ENCODE results near the gene MICAL3.
"Not testable (repeated sequence)": the region's sequence is repeated elsewhere in the genome, so short reads cannot be mapped to it uniquely, and the experiment has no call there.

Gene MICAL3

DNA sequence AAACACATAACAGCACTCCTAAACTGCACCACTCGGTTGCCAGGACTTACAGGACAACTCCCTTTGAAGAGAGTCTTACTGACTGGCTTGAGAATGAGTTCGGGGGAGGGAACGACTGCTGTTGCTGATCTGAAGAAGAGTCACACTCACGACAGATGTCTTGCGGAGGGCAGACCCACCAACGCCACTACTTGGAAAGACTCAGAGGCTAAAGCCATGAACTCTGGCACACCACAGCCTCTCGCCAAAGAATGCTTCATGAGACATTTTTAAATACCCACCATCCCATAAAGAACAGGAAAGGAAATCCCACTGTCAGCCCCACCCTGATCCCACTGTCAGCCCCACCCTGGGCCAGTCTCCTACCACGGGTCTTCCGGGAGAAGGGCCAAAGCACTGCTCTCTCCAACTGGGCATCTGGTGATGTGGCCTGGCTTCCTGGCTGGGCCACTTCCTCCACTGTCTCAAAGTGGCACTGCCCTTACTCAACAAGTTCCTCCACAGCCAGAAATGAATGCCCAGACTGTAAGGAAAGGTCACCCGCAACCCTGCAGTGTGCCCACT, 73.6 kb downstream of the MICAL3 start:
- no peak for DNase-seq

DNA sequence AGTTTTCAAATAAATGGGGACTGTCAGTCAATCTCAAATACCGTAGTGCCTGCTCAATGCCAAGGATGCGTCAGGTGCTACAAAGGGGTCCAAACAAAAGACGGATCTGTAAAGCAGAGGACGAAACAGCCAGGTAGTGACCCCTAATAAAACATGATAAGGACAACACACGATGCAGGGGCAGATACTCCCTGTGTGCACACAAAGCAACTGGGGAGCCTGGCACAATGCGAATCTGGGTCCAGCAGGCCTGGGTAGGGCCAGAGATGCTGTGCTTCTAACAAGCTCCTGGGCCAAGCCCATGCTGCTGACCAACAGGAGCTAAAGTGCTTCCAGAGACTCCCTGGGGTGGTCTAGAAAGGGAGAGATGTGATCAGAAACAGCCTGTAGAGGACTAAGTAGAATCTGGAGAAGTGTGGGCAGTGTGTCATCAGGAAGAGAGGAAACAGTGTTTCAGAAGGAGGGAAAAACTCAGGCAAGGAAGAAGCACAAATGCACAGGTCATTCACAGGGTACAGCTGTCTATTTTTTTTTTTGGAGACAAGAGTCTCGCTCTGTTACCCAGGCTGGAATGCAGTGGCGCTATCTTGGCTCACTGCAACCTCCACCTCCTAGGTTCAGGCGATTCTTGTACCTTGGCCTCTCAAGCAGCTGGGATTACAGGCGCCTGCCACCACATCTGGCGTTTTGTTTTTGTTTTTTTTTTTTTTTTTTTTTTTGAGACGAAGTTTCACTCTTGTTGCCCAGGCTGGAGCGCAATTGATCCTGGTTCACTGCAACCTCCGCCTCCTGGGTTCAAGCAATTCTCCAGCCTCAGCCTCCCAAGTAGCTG, 74.5 kb downstream of the MICAL3 start:
- no peak for DNase-seq

DNA sequence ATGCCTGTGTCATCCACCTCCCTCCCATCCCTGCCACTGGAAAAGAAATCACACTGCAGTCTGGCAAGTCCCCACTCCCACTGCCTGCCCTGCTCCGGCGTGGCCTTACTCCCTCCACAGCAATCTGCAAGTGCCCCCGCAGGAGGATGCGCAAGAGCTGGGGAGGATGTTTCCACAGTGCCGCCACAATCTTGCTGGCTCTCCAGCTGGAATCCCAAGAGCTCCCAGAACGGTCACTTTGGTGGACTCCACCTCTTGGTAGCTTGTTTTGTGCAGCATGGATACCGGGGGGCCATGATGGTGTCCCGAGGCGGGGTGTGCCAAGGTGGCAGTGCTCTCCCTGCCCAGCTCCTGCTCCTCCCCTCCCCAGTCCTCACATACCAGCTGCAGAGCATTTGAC, 76.3 kb downstream of the MICAL3 start:
- no peak for DNase-seq

DNA sequence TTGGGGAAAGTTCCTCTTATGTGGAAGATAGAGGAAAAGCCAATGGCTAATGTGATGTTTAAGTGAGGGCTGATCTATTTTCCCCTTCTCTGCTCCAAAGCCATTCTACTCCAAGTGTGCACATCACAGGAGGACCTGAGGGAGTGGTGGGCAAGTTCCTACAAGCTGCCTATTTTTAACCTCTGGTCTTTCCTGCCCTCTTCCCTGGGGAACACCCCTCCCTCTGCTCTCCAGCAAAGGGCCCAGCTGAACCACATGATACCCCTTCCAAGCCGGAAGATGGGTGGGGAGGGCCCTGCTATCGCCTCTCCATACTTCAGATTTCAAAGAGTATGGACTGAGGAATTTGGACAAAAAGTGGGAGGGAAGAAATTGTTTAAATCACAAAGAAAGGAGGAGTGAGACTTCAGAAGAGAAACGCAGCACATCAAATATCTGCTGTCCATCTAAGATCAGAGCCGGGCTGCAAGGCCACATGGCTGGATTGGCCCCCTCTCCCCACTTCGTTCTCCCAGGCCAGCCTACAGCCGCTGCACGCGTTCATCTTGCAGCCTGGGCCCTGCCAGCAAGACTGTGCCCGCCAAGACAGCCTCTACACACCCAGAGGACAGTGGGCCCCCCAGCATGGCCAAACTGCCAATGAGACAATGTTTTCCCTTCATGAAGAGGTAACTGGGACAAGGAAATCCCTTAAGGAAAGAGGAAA, 77.5 kb downstream of the MICAL3 start:
- no peak for DNase-seq

DNA sequence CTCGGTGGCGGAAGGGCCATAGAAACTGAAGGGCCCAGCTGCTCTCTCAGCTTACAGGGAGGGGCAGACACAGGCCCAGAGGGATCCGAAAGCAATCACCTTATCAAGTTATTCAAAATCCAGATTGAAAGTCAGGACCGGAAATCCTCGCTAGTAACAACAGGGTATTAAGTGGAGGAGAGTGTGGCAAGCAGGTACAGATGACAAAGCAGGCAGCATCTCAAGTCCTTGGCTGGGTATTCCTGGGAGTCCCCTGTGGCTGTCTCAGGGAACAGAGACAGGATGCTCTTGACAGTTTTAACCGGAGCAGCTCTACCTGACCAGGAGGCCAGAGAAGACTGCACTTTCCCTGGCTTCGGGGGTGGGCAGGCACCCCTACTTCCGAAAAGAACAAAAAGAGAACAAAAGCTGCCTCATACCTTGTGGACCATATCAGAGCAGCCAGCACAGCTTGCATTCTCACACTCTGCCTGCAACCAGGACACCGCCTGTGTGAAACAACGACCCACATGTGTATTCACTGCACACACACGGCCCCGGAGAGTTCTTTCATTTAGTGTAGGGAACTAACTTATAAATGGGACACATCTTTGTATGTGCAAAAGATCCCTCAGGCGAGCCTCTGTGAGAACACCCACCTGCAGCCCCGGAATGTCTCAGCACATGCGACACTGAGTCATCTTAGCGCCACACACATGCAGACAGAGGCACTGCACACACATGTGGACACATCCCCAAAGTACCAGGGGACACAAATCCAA, 78.3 kb downstream of the MICAL3 start:
- DNase-seq, result no peak

DNA sequence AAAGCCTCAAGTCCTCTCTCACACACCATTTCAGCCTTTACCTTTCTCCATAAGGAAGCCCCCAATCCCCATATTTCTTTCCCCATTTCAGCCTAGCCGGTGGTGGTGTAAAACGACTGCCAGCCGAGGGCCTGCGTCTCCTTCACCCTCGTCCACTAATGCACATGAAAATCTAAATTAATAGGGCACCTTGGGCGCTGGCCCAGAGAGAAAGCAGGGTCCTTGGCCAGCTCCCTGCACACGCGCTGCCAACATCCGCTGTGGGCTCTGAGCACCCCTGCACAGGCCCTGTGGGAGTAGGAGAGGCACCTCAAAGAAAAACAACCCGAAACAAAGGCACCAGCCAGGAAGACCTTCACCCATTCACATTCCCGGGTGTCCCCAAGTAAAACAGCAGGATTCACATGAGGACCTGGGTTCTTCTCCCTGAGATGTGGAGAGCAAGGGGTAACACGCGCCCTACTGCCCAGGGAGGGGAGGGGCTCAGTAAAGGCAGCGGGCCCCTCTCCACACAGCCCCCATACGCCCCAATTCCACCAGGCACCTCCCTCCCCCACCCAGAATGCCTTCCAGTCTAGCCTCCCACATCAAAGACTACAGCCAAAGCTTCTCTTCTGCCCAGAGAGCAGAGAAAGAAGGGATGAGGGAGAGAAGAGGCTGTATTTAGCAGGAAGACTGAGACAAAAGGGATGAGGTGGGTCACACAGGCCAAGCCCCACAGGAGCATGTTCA, 79.0 kb downstream of the MICAL3 start:
- DNase-seq, result no peak

DNA sequence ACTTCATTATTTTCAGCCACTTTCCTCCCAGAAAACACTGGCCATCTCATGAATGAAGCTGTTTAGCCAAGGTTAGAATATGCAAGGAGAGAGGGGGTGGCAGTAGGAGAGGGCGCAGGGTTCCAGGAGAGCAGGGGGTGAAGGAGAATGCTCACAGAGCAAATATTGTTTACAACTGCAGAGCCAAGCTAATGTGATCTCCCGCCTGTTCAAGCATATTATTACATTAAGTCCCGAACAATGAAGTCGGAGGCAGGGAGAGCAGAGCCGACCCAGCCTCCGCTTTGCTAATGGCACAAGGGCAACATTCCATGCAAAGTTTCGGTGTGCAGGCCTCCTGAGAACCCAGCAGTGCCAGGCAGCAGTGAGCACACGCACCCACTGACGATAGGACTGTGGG, 80.1 kb downstream of the MICAL3 start:
- DNase-seq, result no peak

DNA sequence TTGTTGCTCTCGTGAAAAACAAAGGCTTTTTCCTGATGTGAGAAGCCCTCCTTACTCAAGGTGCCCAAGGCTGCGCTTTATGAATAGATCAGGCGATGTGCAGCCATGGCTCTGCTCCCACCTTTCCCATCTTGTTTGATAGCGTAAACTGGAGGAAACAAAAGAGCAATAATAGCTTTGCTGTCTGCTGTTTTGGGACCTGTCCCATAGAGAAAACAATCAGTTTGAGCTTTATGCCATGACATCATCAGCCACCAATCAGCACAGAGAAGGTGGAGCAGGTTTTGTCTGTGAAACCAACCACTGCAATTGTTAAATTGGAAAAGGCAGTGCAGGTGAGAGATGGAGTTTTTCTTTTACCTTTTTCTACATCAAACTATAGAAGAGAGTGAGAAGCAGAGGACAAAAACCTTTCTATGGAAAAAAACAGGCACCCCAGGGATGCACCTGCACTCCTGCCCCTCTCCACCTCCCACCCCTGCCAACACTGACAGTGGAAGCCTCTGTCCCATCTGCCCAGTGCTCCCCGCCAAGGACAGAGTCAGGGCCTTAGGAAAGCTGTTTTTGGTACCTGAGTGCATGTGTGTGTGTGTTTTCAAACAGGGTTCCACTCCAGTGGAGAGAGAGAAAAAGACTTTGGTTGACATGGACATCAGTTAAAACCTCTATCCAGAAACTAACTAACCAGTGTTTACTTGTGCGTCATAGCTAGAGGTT, 80.7 kb downstream of the MICAL3 start:
- no peak for DNase-seq

DNA sequence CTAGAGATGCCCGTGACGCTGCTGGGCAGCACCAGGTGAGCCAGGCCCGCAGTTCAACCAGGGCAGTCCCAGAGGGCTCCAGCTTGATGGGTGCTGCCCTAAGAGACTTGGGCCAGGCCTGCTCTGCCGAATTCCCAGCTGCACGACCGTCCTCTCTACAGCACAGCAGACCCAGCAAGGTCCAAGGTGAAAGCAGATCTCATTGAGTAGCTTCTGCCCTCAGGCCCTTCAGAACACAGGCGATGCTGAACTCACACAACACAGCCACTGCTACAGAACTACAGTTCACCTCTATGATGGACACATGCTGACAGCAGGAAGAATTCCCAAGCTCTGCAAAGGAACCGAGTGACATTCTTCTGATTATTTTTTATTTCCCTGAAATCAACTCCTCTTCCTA, 81.6 kb downstream of the MICAL3 start:
- no peak for DNase-seq

DNA sequence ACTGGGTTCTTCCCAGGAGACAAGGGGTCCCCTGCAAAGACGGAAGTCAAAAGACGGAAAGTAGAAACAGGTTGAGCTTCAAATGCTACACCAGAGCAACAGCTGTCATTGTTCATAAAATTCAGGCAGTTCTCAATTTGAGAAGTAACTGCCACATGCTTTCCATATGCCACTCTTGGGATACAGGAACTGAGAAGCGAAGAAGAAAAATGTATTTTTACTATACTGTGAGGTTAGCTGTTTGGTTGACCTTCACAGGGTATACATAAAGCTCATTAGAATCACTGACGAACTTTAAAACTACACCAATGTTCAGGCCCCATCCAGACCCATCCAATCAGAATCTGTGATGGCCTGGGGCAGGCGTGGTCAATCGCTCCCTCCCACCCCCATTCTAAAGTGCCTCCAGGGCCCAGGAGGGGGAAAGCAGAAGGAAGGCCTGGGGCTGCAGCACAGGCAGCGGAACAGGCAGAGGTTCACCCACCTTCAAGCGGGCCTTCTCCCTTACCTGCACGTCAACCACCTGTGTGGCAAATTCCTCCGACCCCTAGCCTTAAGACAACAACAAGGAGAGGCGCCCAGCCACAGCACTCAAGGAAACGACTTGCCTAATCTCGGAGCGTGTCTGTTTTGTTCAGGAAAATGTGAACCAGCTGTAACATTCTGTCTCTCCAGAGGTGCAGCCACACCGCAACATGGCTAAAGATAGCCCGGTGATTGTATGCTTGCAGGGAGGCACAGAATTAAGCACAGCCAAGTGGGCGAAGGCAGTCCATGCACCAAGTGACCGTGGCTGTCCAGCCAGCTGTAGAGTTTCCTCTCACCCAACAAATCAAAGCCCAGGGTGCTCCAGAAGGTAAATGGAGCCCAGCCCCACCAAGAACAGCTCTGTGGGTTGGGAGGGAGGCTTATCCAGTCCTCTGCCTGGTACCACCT, 82.6 kb downstream of the MICAL3 start:
- no peak for DNase-seq

DNA sequence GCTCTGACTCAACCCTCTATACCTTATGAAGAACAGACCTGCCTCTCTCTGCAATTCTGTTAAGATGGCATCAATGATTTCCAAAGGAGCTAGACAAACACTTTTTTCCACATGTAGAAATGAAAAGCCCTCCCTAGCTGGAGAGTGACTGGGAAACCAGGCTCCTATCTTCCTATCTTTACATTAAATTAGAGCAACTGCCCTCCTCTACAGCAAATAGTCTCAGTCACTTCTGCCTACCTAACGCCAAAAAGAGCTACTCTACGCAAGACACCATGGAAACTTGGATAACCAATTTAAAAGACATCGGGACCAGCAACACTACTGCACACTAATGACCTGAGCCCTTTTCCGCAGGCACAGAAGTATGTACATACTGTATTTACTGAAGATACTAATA, 84.8 kb downstream of the MICAL3 start:
- no peak for DNase-seq

DNA sequence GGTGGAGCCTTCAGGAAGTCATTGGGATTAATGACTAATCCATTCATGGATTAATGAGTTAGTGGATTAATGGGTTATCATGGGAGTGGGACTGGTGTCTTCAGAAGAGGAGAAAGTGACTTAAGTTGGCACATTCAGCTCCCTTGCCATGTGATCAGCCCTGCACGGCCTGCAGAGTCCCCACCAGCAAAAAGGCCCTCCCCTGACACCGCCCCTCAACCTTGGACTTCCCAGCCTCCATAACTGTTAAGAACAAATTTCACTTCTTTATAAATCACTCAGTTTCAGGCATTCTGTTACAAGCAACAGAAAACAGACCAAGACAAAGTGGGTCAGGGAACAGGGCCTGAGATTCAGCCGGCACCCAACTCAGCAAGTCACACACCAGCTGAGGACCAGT, 85.3 kb downstream of the MICAL3 start:
- no peak for DNase-seq

DNA sequence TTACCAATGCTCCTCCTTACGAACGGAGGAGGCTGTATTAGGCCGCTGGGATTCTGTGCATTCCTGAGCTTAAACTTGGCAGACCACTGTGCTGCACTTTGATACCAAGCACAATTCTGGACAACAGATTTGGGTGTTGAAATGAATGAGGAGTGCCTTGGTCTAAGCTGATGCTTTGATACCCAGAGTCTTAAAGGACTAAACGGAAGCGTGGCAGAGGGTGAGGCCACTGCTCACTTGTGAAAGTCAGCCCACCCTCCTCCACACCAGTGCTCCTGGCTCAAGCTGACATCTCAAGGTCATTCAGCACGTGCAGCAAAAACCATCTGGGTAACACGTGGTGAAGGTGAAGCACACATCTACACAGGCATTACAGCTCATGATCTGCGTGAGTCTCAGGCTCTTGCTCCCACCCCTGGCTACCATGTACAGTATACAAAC, 85.9 kb downstream of the MICAL3 start:
- no peak for DNase-seq

DNA sequence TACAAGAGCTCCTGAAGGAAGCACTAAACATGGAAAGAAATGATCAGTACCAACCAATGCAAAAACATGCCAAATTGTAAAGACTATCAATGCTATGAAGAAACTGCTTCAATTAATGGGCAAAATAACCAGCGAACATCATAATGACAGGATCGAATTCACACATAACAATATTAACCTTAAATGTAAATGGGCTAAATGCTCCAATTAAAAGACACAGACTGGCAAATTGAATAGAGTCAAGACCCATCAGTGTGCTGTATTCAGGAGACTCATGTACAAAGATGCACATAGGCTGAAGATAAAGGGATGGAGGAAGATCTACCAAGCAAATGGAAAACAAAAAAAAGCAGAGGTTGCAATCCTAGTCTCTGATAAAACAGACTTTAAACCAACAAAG, 91.9 kb downstream of the MICAL3 start:
- not testable (repeated sequence) for DNase-seq

DNA sequence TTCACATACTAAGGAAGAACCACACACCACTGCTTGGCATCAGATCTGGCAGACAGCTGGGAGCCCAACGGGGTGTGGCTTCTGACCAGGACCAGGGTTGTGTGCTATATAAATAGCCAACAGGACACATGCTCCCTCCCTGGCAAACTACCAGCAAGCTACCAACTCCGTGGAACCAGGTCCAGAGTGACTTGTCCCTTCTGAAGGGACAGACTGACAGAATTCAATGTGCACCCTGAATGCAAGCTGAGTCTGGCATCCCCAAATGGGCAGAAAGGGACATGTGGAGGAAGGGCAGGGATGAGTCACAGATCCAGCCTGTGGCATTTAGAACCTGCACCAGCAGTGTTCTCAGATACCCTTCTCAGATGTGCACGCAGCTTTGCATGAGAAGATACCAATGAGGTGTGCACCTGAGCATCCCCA, 92.9 kb downstream of the MICAL3 start:
- no peak for DNase-seq

DNA sequence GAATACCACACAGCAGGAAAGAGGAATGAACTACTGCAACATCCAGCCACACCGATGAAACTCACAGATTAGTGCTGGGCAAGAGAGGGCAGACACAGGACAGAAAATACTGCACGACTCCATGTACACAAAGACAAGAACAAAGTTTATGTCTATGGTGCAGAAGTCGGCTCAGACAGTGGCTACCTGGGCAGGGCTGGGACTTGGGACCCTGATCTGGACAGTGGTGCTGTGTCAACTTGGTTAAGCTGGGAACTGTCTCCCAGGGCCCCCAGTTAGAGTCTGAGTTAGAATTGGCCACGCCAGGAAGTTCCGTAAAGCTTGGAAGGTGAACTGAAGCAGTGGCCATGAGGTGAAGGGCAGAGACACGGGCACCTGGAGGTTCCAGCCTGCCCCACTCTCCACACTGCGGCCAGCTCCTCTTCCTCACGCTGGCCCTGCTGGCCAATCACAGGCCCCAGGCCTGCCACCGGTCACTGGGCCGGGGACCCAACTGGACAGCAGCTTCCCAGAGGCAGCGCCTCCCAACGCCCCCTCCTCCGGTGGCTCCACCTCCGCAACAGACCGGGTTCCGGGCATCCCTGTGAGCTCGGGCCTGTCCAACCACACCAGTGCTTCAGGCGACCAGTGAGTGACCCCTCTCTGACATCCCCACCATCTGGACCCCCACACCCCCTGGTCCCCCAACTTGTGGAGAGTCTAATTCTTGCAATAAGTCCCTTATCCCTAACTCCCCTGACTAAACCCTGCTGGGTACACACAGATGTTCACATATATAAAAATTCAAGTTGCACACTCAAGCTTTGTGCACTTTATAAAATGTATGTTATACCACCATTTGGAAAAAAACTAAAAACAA, 93.7 kb downstream of the MICAL3 start:
- DNase-seq, result no peak

DNA sequence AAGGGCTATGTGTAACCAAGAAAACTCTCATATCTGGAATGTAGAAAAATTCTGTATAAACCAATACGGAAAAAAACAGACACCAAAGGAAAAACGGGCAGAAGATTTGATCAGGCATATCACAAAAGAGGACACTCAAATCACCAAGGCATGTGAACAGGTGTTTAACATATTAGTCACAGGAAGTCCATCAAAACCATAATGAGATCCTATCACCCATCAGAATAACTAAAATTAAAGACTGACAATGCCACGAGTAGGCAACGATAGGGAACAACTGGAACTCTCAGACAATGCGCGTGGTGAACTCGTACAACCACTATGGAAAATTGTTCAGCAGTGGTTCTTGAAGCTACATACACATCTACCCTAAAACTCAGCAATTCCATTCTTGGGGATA, 94.5 kb downstream of the MICAL3 start:
- no peak for DNase-seq

DNA sequence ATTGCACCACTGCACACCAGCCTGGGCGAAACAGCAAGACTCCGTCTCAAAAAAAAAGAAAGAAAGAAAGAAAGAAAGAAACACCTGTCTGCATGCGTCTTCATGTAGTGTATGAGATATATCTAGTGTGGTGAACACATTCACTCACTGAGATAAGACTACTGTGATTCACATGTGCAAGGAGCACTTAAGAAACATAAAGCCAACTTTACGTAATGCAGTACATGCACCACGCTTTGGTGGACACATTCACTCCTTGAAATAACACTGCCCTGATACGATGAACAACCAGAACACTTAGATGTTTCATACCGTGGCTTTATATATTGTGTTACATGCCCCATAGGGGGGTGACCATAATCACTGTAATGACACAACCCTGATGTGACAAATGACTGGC, 96.0 kb downstream of the MICAL3 start:
- no peak for DNase-seq

DNA sequence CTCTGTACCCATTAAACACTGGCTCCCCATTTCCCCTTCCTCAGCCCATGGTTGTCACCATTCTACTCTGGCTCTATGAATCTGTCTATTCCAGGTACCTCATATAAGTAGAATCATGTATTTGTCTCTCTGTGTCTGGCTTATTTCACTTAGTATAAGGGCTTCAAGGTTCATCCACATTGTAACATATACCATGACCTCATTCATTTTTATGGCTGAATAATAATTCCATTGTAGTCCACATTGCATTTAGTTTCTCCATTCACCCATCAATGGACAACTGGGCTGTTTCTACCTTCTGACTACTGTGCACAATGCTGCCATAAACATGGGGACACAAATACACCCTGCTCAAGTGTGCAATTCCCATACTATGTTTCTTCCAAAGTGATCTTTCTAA, 97.3 kb downstream of the MICAL3 start:
- DNase-seq, result no peak

DNA sequence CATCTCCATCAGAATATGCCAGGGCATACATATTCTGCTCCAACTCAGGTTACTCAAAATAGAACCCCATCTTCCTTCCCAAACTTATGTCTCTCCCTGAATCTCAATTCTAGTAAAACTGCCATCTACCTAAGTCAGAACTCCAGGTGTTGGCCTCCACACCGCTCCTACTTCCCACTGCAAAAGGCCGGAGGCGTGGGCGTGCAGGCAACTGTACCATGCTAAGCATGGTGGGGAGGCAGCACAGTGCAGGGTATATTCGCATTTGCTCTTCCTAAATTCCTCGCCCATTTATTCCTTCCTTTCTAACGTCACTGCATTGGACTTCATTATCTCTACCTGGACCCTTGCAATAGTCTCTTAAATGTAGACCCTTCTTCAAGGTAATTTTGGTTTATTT, 97.8 kb downstream of the MICAL3 start:
- DNase-seq, result no peak
